Gastrocnemius medialis (tissue), 4 donors: ENCODE measurements around the gene FRRS1L.

Experiments used
- POLR2A ChIP-seq, 2 donors: fragments of 450-650 bp; IDR thresholded peaks; one replicate each; pipeline ENCODE4 v1.6.1; 2017; ENCODE audit warnings: antibody characterized with exemption in 2 of 2, mild to moderate bottlenecking in 2 of 2, moderate library complexity in 2 of 2
- TF ChIP-seq, protein P1 (sequence below), 5 experiments: fragments of 450-650 bp in 3 of 5; fragments of 200-600 bp in 2 of 5; sonication (generic) in 2 of 5; IDR thresholded peaks in 4 of 5; conservative IDR thresholded peaks in 1 of 5; 1 replicate in 4 of 5; 2 replicates in 1 of 5; pipeline ENCODE4 v1.5.1; 2016 to 2019; ENCODE audit warnings: antibody characterized with exemption in 5 of 5, mild to moderate bottlenecking in 3 of 5, moderate library complexity in 3 of 5

DNA sequence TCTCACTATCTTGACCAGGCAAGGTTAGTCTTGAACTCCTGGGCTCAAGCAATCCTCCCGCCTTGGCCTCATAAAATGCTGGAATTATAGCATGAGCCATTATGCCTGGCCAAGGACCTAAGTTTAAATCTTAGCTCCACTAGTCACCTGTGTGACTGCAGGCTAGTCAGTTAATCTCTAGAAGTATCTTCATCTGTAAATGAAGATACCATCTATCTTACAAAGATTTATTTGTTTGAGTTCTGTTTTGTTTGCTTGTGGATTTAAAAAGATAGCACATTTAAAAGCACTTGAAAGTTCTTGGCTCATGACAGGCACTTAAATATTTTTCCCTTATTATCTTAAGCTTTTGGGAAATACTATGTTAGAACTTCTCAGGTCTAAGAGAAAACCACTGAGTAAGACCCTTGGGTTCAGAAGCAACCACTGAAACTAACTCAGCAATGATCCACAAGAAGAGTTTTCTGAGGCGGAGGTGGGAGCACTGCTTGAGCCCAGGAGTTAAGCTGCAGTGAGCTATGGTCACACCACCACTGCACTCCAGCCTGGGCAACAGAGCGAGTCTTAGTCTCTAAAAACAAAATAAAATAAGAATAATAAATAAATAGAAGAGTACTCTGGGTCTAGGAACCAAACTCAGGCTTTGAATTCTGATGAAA lies 66.4 kb downstream of the FRRS1L start:
- TF ChIP-seq, protein P1, sequence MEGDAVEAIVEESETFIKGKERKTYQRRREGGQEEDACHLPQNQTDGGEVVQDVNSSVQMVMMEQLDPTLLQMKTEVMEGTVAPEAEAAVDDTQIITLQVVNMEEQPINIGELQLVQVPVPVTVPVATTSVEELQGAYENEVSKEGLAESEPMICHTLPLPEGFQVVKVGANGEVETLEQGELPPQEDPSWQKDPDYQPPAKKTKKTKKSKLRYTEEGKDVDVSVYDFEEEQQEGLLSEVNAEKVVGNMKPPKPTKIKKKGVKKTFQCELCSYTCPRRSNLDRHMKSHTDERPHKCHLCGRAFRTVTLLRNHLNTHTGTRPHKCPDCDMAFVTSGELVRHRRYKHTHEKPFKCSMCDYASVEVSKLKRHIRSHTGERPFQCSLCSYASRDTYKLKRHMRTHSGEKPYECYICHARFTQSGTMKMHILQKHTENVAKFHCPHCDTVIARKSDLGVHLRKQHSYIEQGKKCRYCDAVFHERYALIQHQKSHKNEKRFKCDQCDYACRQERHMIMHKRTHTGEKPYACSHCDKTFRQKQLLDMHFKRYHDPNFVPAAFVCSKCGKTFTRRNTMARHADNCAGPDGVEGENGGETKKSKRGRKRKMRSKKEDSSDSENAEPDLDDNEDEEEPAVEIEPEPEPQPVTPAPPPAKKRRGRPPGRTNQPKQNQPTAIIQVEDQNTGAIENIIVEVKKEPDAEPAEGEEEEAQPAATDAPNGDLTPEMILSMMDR (IDR thresholded peaks at IDR 0.05 in 4 of 5, conservative IDR thresholded peaks at IDR 0.05 in 1 of 5) = no peak
- no peak for TF ChIP-seq POLR2A (IDR thresholded peaks at IDR 0.05)
